Activated CD8-positive, alpha-beta memory T cell treated with anti-CD3 and anti-CD28 coated beads, Interleukin-2, amount 50 U/mL, for 24 hours (primary cell): ENCODE measurements around the gene CD83.

Source experiments
- DNase-seq: peaks from one replicate; pipeline ENCODE4 v3.0.0-alpha.2; 2020; ENCODE audit errors: extremely low read depth

Gene CD83

GRCh38 chr6:14123386-14124111, 6.0 kb downstream of the CD83 start:
- DNase-seq, result no peak

GRCh38 chr6:14125346-14125745, 7.8 kb downstream of the CD83 start:
- DNase-seq, result no peak

DNA sequence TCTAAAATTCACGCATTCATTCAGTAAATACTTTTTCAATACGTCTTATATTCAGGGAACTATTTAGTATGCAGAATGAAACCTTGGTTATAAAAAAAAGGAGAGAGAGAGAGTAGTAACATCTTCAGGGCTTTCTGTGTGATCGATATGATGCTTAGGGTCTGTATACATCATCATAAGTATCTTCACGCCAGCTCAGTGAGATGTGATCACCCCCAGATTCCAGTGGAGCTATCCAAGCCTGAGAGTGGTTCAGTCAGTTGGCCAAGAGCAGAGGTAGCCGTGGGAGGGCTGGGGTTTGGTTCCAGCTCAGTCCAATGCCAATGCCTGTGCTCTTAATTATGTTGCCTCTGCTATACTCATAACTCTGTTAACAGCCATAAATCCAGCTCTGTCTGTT, 8.6 kb downstream of the CD83 start:
- no peak for DNase-seq

DNA sequence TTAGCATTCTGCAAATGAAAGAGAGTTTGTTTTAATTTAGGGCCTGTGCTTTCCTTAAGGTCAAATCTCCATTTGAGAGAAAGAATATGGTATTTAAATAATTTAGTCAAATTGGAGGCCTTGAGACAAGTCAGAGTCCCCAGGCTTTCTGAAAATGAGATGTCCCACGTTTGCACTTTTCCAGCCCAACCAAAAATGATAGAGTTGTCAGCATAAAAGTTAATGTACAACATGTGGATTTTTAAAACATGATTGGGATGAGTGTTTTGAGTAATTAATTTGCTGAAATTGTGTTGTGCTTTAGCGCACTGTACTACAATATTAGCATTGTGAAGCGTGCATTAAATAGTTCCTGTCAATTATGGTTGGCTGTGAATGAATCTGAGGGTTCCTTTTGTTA, 10.0 kb downstream of the CD83 start:
- no peak for DNase-seq

- DNase-seq, result no peak
These were observed 10.4 kb downstream of the CD83 start for GRCh38 chr6:14128012-14128411.

DNA sequence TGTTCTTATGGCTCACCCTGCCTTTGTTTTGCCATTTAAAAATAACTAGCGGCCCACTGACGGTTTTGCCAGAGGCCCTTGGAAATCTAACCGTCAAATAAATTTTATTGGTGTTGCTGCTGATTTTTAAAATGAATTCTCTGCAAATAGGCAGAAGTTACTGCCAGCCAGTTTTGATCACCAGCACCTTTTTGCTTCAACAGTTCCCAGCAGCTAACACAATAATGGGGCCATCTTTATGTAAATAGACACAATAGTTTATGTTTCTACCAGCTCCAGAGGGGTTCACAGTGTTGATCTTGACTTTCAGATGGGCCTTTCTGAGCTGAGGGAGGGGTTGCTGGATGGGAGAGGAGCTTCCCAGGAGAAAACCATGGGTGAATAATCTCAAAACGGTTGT, 11.2 kb downstream of the CD83 start:
- no peak for DNase-seq

- DNase-seq, result no peak
These were observed 12.0 kb downstream of the CD83 start for GRCh38 chr6:14129575-14129974.

GRCh38 chr6:14130435-14131075, 13.0 kb downstream of the CD83 start:
- no peak for DNase-seq

DNA sequence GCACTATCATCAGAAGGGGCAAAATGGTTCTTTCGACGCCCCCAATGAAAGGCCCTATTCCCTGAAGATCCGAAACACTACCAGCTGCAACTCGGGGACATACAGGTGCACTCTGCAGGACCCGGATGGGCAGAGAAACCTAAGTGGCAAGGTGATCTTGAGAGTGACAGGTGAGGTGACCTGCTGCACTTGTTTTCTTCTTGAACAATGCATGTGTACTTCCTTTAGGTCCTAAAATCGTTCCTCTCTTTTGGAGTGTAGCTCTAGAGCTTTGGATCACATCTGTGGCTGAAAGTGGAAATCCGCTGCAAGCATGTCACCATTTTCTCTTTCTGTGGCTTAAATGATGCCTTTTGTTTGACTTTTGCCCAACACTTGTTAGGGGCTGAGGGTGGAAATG, 14.0 kb downstream of the CD83 start:
- no peak for DNase-seq

DNA sequence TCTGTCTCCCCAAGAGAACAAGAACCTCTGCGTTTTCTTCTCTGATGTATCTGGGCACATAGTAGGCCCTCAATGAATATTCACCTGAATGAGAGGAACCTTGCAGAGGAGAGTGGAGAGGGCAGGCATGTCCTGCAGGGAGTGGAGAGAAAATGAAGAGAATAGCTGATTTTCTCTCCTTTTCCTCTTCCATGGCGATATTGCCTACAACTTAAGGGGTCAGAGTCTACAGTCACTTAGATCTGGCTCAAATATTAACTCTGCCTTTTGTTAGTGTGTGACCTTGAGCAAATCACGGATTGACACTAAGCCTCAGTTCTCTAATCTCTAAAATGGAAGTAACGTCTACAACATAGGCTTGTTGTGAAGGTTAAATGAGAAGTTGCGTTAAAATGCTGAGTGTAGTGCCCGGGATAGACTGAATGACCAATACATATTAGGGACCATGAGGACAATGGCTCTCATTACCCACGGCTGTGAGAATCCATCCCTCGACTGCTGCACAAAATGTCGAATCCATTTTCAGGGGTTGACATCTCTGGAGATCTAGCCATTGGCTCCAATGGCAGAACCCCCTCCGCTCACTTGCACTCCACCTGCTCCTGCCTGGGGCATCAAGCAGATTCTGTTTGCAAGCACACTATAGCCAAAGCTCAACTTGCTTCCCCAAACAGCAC, 14.8 kb downstream of the CD83 start:
- DNase-seq, result no peak

DNA sequence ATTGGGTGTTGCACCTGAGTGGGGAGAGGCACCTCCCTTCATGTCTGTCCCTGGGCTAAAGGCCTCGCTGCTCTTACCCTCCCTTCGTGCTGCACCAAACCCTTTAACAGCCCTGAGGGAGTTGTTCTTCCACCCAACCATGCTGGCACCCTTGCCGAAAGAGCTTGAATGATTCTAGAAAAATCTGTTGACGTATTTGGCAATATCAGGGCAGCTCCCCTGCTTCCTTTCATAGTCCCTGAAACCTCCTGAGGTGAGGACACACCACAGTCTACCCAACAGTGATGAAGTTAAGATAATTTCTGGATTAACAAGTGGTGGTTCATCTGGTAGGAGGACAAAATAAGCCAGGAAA, 15.3 kb downstream of the CD83 start:
- no peak for DNase-seq

- DNase-seq, result no peak
These were observed 16.8 kb downstream of the CD83 start for GRCh38 chr6:14134211-14134910.

- DNase-seq, result no peak
These were observed 18.4 kb downstream of the CD83 start for GRCh38 chr6:14135893-14136539.

DNA sequence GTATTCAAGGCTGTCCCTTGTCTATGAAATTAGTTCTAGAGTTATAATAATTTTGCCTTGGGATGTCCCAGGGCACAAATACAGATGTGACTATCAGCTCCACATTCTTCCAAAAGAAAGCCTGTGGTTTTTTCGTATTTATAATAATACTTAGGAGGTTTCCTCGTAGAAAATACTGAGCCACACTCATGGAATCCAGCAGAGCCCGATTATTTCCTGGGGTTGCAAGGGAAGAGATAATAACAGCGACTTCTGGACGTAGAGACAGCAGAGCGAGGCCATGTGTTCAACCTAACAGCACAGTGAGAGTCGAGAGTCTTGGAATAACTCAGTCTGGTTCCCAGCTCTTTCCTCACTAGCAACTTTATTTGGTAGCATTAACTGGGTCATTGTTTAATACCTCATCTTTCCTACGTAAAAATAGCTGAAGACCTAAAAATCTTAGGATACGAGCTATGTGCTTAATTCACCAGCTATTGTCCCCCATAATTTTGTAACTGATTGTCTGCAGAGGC, 21.2 kb downstream of the CD83 start:
- DNase-seq, result no peak

- DNase-seq, result no peak
These were observed 23.9 kb downstream of the CD83 start for GRCh38 chr6:14141351-14142062.

DNA sequence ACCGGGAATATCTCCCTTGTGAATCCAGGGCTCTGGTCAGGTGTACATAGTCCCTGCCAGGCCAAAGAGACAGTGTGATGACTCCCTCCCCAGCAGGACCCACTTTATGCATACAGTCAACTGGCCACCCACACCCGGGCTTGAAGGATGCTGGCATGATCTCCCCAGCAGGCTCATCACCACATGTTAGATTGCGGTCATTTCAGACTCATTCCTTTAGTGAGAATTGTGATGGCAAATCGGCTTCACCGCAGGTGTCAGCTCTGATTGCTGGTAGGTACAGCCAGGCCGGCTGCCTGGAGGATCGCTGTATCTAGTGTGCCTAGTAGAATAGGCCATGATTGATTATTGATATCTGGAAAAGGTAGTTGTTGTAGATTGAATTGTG, 24.5 kb downstream of the CD83 start:
- DNase-seq, result no peak

GRCh38 chr6:14142511-14143223, 25.1 kb downstream of the CD83 start:
- DNase-seq, result no peak

DNA sequence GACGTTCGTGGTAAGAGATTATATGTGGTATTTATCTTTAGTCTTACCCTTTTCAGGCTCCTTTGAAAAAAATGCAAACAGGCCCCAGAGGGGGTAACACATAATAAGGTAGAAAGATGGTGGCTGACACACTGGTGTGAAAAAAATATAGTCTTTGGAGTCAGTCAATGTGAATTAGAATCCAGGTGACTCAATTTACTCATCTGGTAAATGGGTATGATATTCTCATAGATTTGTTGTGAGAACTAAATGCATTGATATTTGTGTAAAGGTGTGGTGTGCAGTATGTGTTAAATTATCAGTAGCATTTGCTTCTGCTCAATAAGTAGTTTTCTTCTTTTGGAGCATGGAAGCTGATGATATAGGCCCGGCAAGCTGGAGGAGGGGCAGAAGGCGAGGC, 25.7 kb downstream of the CD83 start:
- DNase-seq, result no peak

DNA sequence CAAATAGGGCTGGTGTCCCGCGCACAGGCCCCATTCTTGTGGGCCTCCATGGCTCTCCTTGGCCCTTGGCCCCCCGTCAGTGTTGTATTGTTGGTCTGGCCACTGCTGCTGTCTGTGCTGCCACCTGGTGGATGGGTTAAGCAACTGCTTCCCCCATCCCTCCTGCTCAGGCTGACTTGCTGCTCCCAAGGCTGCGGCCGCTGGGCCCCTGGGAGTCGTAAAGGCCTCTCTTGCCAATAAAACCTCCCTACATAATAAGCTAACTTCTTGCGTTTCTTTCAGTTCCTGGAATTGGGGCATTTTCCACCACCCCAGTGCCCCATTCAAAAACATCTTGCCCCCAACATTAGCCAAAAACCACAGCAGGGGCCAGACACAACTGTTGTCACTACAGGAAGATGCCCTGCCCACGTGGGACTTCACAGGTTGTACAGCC, 27.1 kb downstream of the CD83 start:
- peak; percentile 41 for DNase-seq

GRCh38 chr6:14146506-14147096, 29.0 kb downstream of the CD83 start:
- no peak for DNase-seq
